IMR-90 (cell line): ENCODE data around the gene UBTD1. TPM values are rescaled to one million over a fixed set of nuclear protein-coding genes. Genes with fewer than 3 reads are reported as not detected.

ENCODE experiments used
- ATAC-seq: fragments of 200-7000 bp; cut with Tn5 transposase; 2 replicates; pipeline ENCODE4 v1.9.1; 2020; ENCODE audit warnings: low read depth, mild to moderate bottlenecking, moderate library complexity
- BruUV-seq: library from RNA; stranded (reverse); fragments of 400-500 nt; replicated peaks from 2 replicates; lab custom pipeline; 2021; lab: Mats Ljungman, UMichigan
- CTCF ChIA-PET: fragments of 300-600 bp; formaldehyde crosslinking; extraction: SDS; loops from one replicate; lab custom pipeline; 2021; ENCODE audit warnings: antibody characterized with exemption; lab: Yijun Ruan, JAX
- POLR2A ChIA-PET: fragments of 300-600 bp; sonication (Branson Sonifier 250); formaldehyde crosslinking; loops from one replicate; lab custom pipeline; 2022; ENCODE audit warnings: antibody characterized with exemption; ENCODE audit not compliant: unreplicated experiment; lab: Charles Lee
- DNase-seq: peaks from one replicate; pipeline ENCODE4 v3.0.0; 2013
- H2AFZ ChIP-seq: replicated peaks from 2 replicates; pipeline ENCODE3; 2013; ENCODE audit warnings: low read length, mild to moderate bottlenecking; ENCODE audit not compliant: poor library complexity
- H2AK5ac ChIP-seq: 2 replicates; pipeline ENCODE4 v1.6.1; 2013; ENCODE audit warnings: low read depth, low read length, inconsistent platforms
- H2AK9ac ChIP-seq: replicated peaks from 2 replicates; pipeline ENCODE3; 2013; ENCODE audit warnings: mild to moderate bottlenecking, low read depth, low read length, moderate library complexity; ENCODE audit not compliant: poor library complexity
- H2BK120ac ChIP-seq: 2 replicates; pipeline ENCODE4 v1.6.1; 2013; ENCODE audit warnings: low read depth, low read length, inconsistent platforms
- H2BK15ac ChIP-seq: 3 replicates; pipeline ENCODE4 v1.6.1; 2013; ENCODE audit warnings: low read depth, low read length, inconsistent platforms
- H2BK20ac ChIP-seq: 2 replicates; pipeline ENCODE4 v1.6.1; 2013; ENCODE audit warnings: low read depth, mild to moderate bottlenecking, inconsistent platforms, low read length, moderate library complexity
- H2BK5ac ChIP-seq: 2 replicates; pipeline ENCODE4 v1.6.1; 2013; ENCODE audit warnings: mild to moderate bottlenecking, low read depth, low read length, inconsistent platforms; ENCODE audit not compliant: poor library complexity, severe bottlenecking
- H3K14ac ChIP-seq: replicated peaks from 2 replicates; pipeline ENCODE4 v1.6.1; 2013; ENCODE audit warnings: low read depth, low read length, inconsistent platforms
- H3K18ac ChIP-seq: 2 replicates; pipeline ENCODE4 v1.6.1; 2013; ENCODE audit warnings: low read depth, low read length, control low read depth
- H3K23ac ChIP-seq: 2 replicates; pipeline ENCODE4 v1.6.1; 2013; ENCODE audit warnings: low read depth, low read length, inconsistent platforms
- H3K27ac ChIP-seq: 2 replicates; pipeline ENCODE4 v1.5.1; 2013; ENCODE audit warnings: mild to moderate bottlenecking, control low read depth, low read length; ENCODE audit not compliant: insufficient read depth
- H3K27me3 ChIP-seq: 2 replicates; pipeline ENCODE4 v1.6.1; 2013; ENCODE audit warnings: low read length; ENCODE audit not compliant: control insufficient read depth, insufficient read depth
- H3K36me3 ChIP-seq: 2 replicates; pipeline ENCODE4 v1.6.1; 2013; ENCODE audit warnings: low read length, mixed read lengths; ENCODE audit not compliant: control insufficient read depth, insufficient read depth
- H3K4ac ChIP-seq: 2 replicates; pipeline ENCODE4 v1.6.1; 2013; ENCODE audit warnings: low read depth, low read length, inconsistent platforms
- H3K4me1 ChIP-seq: 2 replicates; pipeline ENCODE4 v1.6.1; 2013; ENCODE audit warnings: low read length, mixed read lengths; ENCODE audit not compliant: control insufficient read depth, insufficient read depth
- H3K4me2 ChIP-seq: 2 replicates; pipeline ENCODE4 v1.6.1; 2013; ENCODE audit warnings: low read depth, mild to moderate bottlenecking, control low read depth, low read length, moderate library complexity
- H3K4me3 ChIP-seq: 2 replicates; pipeline ENCODE4 v1.5.1; 2013; ENCODE audit warnings: low read depth, mild to moderate bottlenecking, control low read depth, low read length, moderate library complexity; ENCODE audit not compliant: insufficient read depth
- H3K56ac ChIP-seq: 2 replicates; pipeline ENCODE4 v1.6.1; 2013; ENCODE audit warnings: low read length, inconsistent platforms; ENCODE audit not compliant: insufficient read depth; ENCODE audit errors: extremely low read depth
- H3K79me1 ChIP-seq, 2 experiments: 2 replicates each; pipeline ENCODE4 v1.6.1; 2013; ENCODE audit warnings: low read length in 2 of 2, inconsistent platforms in 1 of 2, low read depth in 1 of 2
- H3K9ac ChIP-seq: 2 replicates; pipeline ENCODE4 v1.6.1; 2013; ENCODE audit warnings: low read depth, low read length, control low read depth
- H3K9me1 ChIP-seq: 2 replicates; pipeline ENCODE4 v1.6.1; 2013; ENCODE audit warnings: low read length, inconsistent platforms; ENCODE audit not compliant: insufficient read depth
- H3K9me3 ChIP-seq: 2 replicates; pipeline ENCODE4 v1.6.1; 2013; ENCODE audit warnings: low read length; ENCODE audit not compliant: control insufficient read depth, insufficient read depth
- H4K20me1 ChIP-seq: 2 replicates; pipeline ENCODE4 v1.6.1; 2013; ENCODE audit warnings: low read length, inconsistent platforms; ENCODE audit not compliant: insufficient read depth
- H4K5ac ChIP-seq: 2 replicates; pipeline ENCODE4 v1.6.1; 2013; ENCODE audit warnings: mild to moderate bottlenecking, low read depth, low read length, control low read depth
- H4K8ac ChIP-seq, 2 experiments: 2 replicates each; pipeline ENCODE4 v1.6.1; 2013; ENCODE audit warnings: low read depth in 2 of 2, low read length in 2 of 2, control low read depth in 1 of 2, inconsistent platforms in 1 of 2
- H4K91ac ChIP-seq: 2 replicates; pipeline ENCODE4 v1.6.1; 2013; ENCODE audit warnings: low read depth, low read length, inconsistent platforms; ENCODE audit not compliant: insufficient read depth
- CEBPB ChIP-seq: IDR thresholded peaks from 2 replicates; pipeline ENCODE4 v1.6.1; 2012; ENCODE audit warnings: low read depth, low read length, improper control_type of control experiment
- MAFK ChIP-seq: IDR thresholded peaks from 2 replicates; pipeline ENCODE4 v1.6.1; 2012; ENCODE audit warnings: low read depth, low read length, improper control_type of control experiment
- MAZ ChIP-seq: IDR thresholded peaks from 2 replicates; pipeline ENCODE4 v1.6.1; 2012; ENCODE audit warnings: low read depth, mild to moderate bottlenecking, low read length, improper control_type of control experiment, moderate library complexity, borderline replicate concordance
- MXI1 ChIP-seq: IDR thresholded peaks from 2 replicates; pipeline ENCODE4 v1.6.1; 2012; ENCODE audit warnings: low read depth, mild to moderate bottlenecking, low read length, moderate library complexity, borderline replicate concordance
- RAD21 ChIP-seq: IDR thresholded peaks from 2 replicates; pipeline ENCODE4 v1.6.1; 2012; ENCODE audit warnings: low read length, improper control_type of control experiment
- SMC3 ChIP-seq: fragments of 150-350 bp; IDR thresholded peaks from 2 replicates; pipeline ENCODE4 v1.6.1; 2016; ENCODE audit warnings: low read depth, mild to moderate bottlenecking, antibody characterized with exemption, low read length, moderate library complexity
- USF2 ChIP-seq: fragments of 150-350 bp; IDR thresholded peaks from 2 replicates; pipeline ENCODE4 v1.6.1; 2017; ENCODE audit warnings: mild to moderate bottlenecking, antibody characterized with exemption, low read length, low read depth
- WGBS, 2 experiments: methylation state at CpG; one replicate each; pipeline versions ENCODE4 v1.1.5 to v1.1.7; 2013; ENCODE audit warnings: missing lambda C conversion rate in 2 of 2; ENCODE audit not compliant: insufficient read length in 1 of 2; ENCODE audit errors: extremely low coverage in 2 of 2; 5-methylcytosine and 5-hydroxymethylcytosine counted together
- dilution Hi-C: fragments of 300-500 bp; cut with HindIII; formaldehyde crosslinking; loops from one replicate; pipeline ENCODE4 v1.14.3; 2018; ENCODE audit warnings: low sequenced_read_pairs; ENCODE audit not compliant: unreplicated experiment
- in situ Hi-C: fragments of 300-500 bp; cut with MboI; formaldehyde crosslinking; loops from 3 replicates; pipeline ENCODE4 v1.14.3; 2019; ENCODE audit warnings: low sequenced_read_pairs, inconsistent platforms, mixed read lengths
- intact Hi-C: fragments of 100-400 bp; cut with micrococcal nuclease; formaldehyde crosslinking; loops from 2 replicates; pipeline ENCODE4 v1.10.0; 2022
- polyA plus RNA-seq, 3 experiments: library from polyadenylated mRNA; depleted of rRNA; stranded (reverse); fragments of >200 nt; gene quantifications; 2 replicates each; pipeline ENCODE4 v1.2.3, GENCODE V29; 2012; ENCODE audit warnings: low replicate concordance in 1 of 3
- total RNA-seq: library from RNA; depleted of rRNA; stranded (reverse); fragments of >200 nt; gene quantifications from 2 replicates; pipeline ENCODE4 v1.2.3, GENCODE V29; 2012

UBTD1 gene
- total and polyA plus RNA-seq, 2 of the 4 experiments (the other 2 are of a cell fraction): 21.9 to 44.9 TPM

GRCh38 chr10:97450828-97451227 is 47.9 kb upstream of the UBTD1 start:
- Histone ChIP-seq H3K27ac (no peak overlapping the region), H3K4me2 (no peak overlapping the region), H4K5ac (no peak overlapping the region), H3K79me1 (peaks cover 55 to 88% of the 10 kb centered on the region in 2 experiments), H4K91ac (no peak overlapping the region), H2BK5ac (no peak overlapping the region), H3K27me3 (no peaks in the 10 kb centered on the region), H3K9me3 (no peaks in the 10 kb centered on the region), H3K4me1 (peaks cover 5% of the 10 kb centered on the region; the same call in 1 of the 2 replicates), H2BK15ac (no peak overlapping the region), H2BK120ac (no peak overlapping the region), H3K4ac (no peak overlapping the region), H3K18ac (no peak overlapping the region), H2AFZ (no peak overlapping the region), H3K23ac (no peak overlapping the region), H3K4me3 (no peak overlapping the region), H2AK9ac (no peak overlapping the region), H3K9ac (no peak overlapping the region), H3K14ac (no peak overlapping the region), H4K20me1 (peaks cover 50% of the 10 kb centered on the region), H2AK5ac (no peak overlapping the region), H2BK20ac (no peak overlapping the region), H3K9me1 (peaks cover 23% of the 10 kb centered on the region), H3K56ac (no peak overlapping the region), H3K36me3 (peaks cover 43% of the 10 kb centered on the region), H4K8ac (no peak overlapping the region)
- ATAC-seq (no peak), DNase-seq (no peak)
- no CpG with 5 or more reads among the region's 2 CpGs for WGBS, 2 experiments
- dilution Hi-C loops: no loop called here
- intact Hi-C loops: no loop called here
- POLR2A ChIA-PET: no interaction called here
- TF ChIP-seq USF2 (no peak), MAFK (no peak), MAZ (no peak), RAD21 (no peak), MXI1 (no peak), SMC3 (no peak), CEBPB (no peak)
- CTCF ChIA-PET: no interaction called here
- BruUV-seq: no TSS peak
- in situ Hi-C loops: no loop called here
